B cell (primary cell): ENCODE results near the gene MORC1.

Experiments used
- EZH2 ChIP-seq: IDR thresholded peaks from 2 replicates; pipeline ENCODE4 v1.6.1; 2012; ENCODE audit warnings: borderline replicate concordance, low read depth, mild to moderate bottlenecking, moderate library complexity, low read length; ENCODE audit not compliant: insufficient read depth, poor library complexity, severe bottlenecking
- TF ChIP-seq, protein P1 (sequence below): fragments of 200-600 bp; IDR thresholded peaks from one replicate; pipeline ENCODE4 v1.8.0; 2022; ENCODE audit warnings: antibody characterized with exemption, mild to moderate bottlenecking

- TF ChIP-seq, protein P1, sequence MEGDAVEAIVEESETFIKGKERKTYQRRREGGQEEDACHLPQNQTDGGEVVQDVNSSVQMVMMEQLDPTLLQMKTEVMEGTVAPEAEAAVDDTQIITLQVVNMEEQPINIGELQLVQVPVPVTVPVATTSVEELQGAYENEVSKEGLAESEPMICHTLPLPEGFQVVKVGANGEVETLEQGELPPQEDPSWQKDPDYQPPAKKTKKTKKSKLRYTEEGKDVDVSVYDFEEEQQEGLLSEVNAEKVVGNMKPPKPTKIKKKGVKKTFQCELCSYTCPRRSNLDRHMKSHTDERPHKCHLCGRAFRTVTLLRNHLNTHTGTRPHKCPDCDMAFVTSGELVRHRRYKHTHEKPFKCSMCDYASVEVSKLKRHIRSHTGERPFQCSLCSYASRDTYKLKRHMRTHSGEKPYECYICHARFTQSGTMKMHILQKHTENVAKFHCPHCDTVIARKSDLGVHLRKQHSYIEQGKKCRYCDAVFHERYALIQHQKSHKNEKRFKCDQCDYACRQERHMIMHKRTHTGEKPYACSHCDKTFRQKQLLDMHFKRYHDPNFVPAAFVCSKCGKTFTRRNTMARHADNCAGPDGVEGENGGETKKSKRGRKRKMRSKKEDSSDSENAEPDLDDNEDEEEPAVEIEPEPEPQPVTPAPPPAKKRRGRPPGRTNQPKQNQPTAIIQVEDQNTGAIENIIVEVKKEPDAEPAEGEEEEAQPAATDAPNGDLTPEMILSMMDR = no peak
- TF ChIP-seq EZH2 = no peak
Observed at GRCh38 chr3:109115451-109115850, 2.5 kb downstream of the MORC1 start.
